CD14-positive monocyte (primary cell): ENCODE results near the gene SEMA6D. TPM values are rescaled to one million over a fixed set of nuclear protein-coding genes. Genes with fewer than 3 reads are reported as not detected.

Experiments used
- DNase-seq, 3 donors: peaks; one replicate each; pipeline ENCODE4 v3.0.0-alpha.2; 2011 to 2022
- H2AFZ ChIP-seq: 2 replicates; pipeline ENCODE4 v1.6.0; 2012; ENCODE audit warnings: mild to moderate bottlenecking, low read depth, low read length, inconsistent platforms; ENCODE audit not compliant: insufficient read depth, poor library complexity, severe bottlenecking
- H3K27ac ChIP-seq, 2 donors: 1 replicate in 1 of 2; 2 replicates in 1 of 2; pipeline ENCODE4 v1.5.1; 2012 to 2013; ENCODE audit warnings: low read length in 2 of 2, control low read depth in 1 of 2, inconsistent platforms in 1 of 2, low read depth in 1 of 2, mild to moderate bottlenecking in 1 of 2
- H3K27me3 ChIP-seq, 2 donors: one replicate each; pipeline versions ENCODE4 v1.6.0 to v1.6.1; 2011 to 2013; ENCODE audit warnings: low read length in 2 of 2; ENCODE audit not compliant: control insufficient read depth in 2 of 2, insufficient read depth in 2 of 2
- H3K36me3 ChIP-seq, 2 donors: replicated peaks in 1 of 2; 1 replicate in 1 of 2; 2 replicates in 1 of 2; pipeline versions ENCODE4 v1.5.1 to v1.6.1; 2012 to 2013; ENCODE audit warnings: low read length in 2 of 2, control low read depth in 1 of 2, inconsistent platforms in 1 of 2, mild to moderate bottlenecking in 1 of 2; ENCODE audit not compliant: insufficient read depth in 2 of 2, control insufficient read depth in 1 of 2
- H3K4me1 ChIP-seq, 2 donors: 1 replicate in 1 of 2; 2 replicates in 1 of 2; pipeline versions ENCODE4 v1.5.1 to v1.6.1; 2012 to 2013; ENCODE audit warnings: low read length in 2 of 2, control low read depth in 1 of 2, inconsistent platforms in 1 of 2, mild to moderate bottlenecking in 1 of 2, moderate library complexity in 1 of 2; ENCODE audit not compliant: insufficient read depth in 2 of 2, control insufficient read depth in 1 of 2
- H3K4me2 ChIP-seq: replicated peaks from 2 replicates; pipeline ENCODE3; 2012; ENCODE audit warnings: low read length, moderate library complexity, mild to moderate bottlenecking; ENCODE audit not compliant: poor library complexity, severe bottlenecking; ENCODE audit errors: extremely low read depth
- H3K4me3 ChIP-seq, 3 experiments: fragments of 200-600 bp in 1 of 3; sonication (generic) in 1 of 3; replicated peaks in 1 of 3; 1 replicate in 2 of 3; 2 replicates in 1 of 3; pipeline ENCODE4 v1.5.1; 2011 to 2013; ENCODE audit warnings: low read length in 3 of 3, mild to moderate bottlenecking in 3 of 3, control low read depth in 2 of 3, low read depth in 2 of 3, inconsistent platforms in 1 of 3, moderate library complexity in 1 of 3
- H3K79me2 ChIP-seq: 2 replicates; pipeline ENCODE4 v1.6.0; 2012; ENCODE audit warnings: mild to moderate bottlenecking, control low read depth, inconsistent platforms, low read length, moderate library complexity; ENCODE audit not compliant: insufficient read depth
- H3K9ac ChIP-seq: 2 replicates; pipeline ENCODE4 v1.6.0; 2017; ENCODE audit warnings: low read length, mild to moderate bottlenecking; ENCODE audit not compliant: insufficient read depth, poor library complexity, severe bottlenecking
- H3K9me3 ChIP-seq, 2 donors: replicated peaks in 1 of 2; 1 replicate in 1 of 2; 2 replicates in 1 of 2; pipeline versions ENCODE4 v1.5.1 to v1.6.1; 2012 to 2013; ENCODE audit warnings: low read length in 2 of 2, control low read depth in 1 of 2; ENCODE audit not compliant: control insufficient read depth in 1 of 2, insufficient read depth in 1 of 2
- H4K20me1 ChIP-seq: 2 replicates; pipeline ENCODE4 v1.6.0; 2012; ENCODE audit warnings: mild to moderate bottlenecking, low read length, control low read depth, moderate library complexity; ENCODE audit not compliant: insufficient read depth
- H3K27ac Mint-ChIP-seq, 7 donors: one replicate each; pipeline ENCODE4 v1.8.0; 2020; ENCODE audit warnings: mild to moderate bottlenecking in 7 of 7, mixed read lengths in 7 of 7, moderate library complexity in 6 of 7, inconsistent platforms in 2 of 7
- H3K27me3 Mint-ChIP-seq, 3 donors: one replicate each; pipeline ENCODE4 v1.8.0; 2021 to 2022; ENCODE audit warnings: low read depth in 3 of 3, mild to moderate bottlenecking in 3 of 3, mixed read lengths in 3 of 3, moderate library complexity in 3 of 3, inconsistent platforms in 1 of 3
- H3K36me3 Mint-ChIP-seq, 2 donors: one replicate each; pipeline ENCODE4 v1.8.0; 2020; ENCODE audit warnings: mixed read lengths in 2 of 2, inconsistent platforms in 1 of 2, mild to moderate bottlenecking in 1 of 2
- H3K4me1 Mint-ChIP-seq: one replicate; pipeline ENCODE4 v1.8.0; 2020; ENCODE audit warnings: mild to moderate bottlenecking, mixed read lengths
- H3K4me3 Mint-ChIP-seq, 2 donors: one replicate each; pipeline ENCODE4 v1.8.0; 2020; ENCODE audit warnings: mild to moderate bottlenecking in 2 of 2, mixed read lengths in 2 of 2, moderate library complexity in 1 of 2
- H3K9me3 Mint-ChIP-seq, 7 donors: one replicate each; pipeline ENCODE4 v1.8.0; 2020 to 2022; ENCODE audit warnings: mixed read lengths in 7 of 7, mild to moderate bottlenecking in 6 of 7, moderate library complexity in 6 of 7, inconsistent platforms in 2 of 7
- whole genome bisulfite sequencing: methylation state at CpG from one replicate; pipeline ENCODE4 v1.1.5; 2013; ENCODE audit warnings: missing lambda C conversion rate; ENCODE audit not compliant: insufficient coverage; 5-methylcytosine and 5-hydroxymethylcytosine counted together
- intact Hi-C, 2 donors: fragments of 100-400 bp; cut with micrococcal nuclease; formaldehyde crosslinking; loops; one replicate each; pipeline versions ENCODE4 v1.15.0 to v1.15.1; 2023
- polyA plus RNA-seq, 3 donors: library from polyadenylated mRNA; depleted of rRNA in 1 of 3; unstranded in 2 of 3; stranded (reverse) in 1 of 3; fragments of 300-500 nt in 2 of 3; fragments of >200 nt in 1 of 3; fragmentation: Illumina TruSeq in 2 of 3; gene quantifications; 1 replicate in 2 of 3; 2 replicates in 1 of 3; pipeline ENCODE4 v1.2.3, GENCODE V29; 2012 to 2021
- TF ChIP-seq, protein P1 (sequence below): fragments of 200-600 bp; IDR thresholded peaks from one replicate; pipeline ENCODE4 v1.8.0; 2022; ENCODE audit warnings: antibody characterized with exemption, mild to moderate bottlenecking

The SEMA6D gene
- polyA plus RNA-seq, 3 donors, result not detected

GRCh38 chr15:47725051-47725450 is 7.7 kb downstream of the SEMA6D start:
- peaks cover 18 to 27% of the 10 kb centered on the region in 2 donors for H3K27me3 ChIP-seq
- no peak for DNase-seq
- no peak overlapping the region for H3K4me2 ChIP-seq
- peaks cover 8 to 23% (median 12%) of the 10 kb centered on the region in 3 donors for H3K27me3 Mint-ChIP-seq
- intact Hi-C loops, result no loop called here
- WGBS, result 100% methylated on average over 2 of the region's 4 CpGs
- H3K4me1 ChIP-seq, result no peaks in the 10 kb centered on the region
- no peaks in the 10 kb centered on the region for H3K36me3 Mint-ChIP-seq
- H3K4me3 Mint-ChIP-seq, result no peak overlapping the region
- no peak overlapping the region for H3K9ac ChIP-seq
- H2AFZ ChIP-seq, result no peak overlapping the region
- H3K27ac ChIP-seq, result no peak overlapping the region
- TF ChIP-seq, protein P1, sequence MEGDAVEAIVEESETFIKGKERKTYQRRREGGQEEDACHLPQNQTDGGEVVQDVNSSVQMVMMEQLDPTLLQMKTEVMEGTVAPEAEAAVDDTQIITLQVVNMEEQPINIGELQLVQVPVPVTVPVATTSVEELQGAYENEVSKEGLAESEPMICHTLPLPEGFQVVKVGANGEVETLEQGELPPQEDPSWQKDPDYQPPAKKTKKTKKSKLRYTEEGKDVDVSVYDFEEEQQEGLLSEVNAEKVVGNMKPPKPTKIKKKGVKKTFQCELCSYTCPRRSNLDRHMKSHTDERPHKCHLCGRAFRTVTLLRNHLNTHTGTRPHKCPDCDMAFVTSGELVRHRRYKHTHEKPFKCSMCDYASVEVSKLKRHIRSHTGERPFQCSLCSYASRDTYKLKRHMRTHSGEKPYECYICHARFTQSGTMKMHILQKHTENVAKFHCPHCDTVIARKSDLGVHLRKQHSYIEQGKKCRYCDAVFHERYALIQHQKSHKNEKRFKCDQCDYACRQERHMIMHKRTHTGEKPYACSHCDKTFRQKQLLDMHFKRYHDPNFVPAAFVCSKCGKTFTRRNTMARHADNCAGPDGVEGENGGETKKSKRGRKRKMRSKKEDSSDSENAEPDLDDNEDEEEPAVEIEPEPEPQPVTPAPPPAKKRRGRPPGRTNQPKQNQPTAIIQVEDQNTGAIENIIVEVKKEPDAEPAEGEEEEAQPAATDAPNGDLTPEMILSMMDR, result no peak
- no peaks in the 10 kb centered on the region for H3K9me3 ChIP-seq
- no peaks in the 10 kb centered on the region for H3K4me1 Mint-ChIP-seq
- H3K4me3 ChIP-seq, result no peak overlapping the region
- no peaks in the 10 kb centered on the region for H3K79me2 ChIP-seq
- no peaks in the 10 kb centered on the region for H4K20me1 ChIP-seq
- peaks cover 0 to 2% (median 0%) of the 10 kb centered on the region in 7 donors for H3K9me3 Mint-ChIP-seq
- no peaks in the 10 kb centered on the region for H3K36me3 ChIP-seq
- H3K27ac Mint-ChIP-seq, result no peak overlapping the region

GRCh38 chr15:47725906-47726305 is 8.6 kb downstream of the SEMA6D start:
- Histone ChIP-seq H3K9me3 (no peaks in the 10 kb centered on the region), H3K4me3 (no peak overlapping the region), H2AFZ (no peak overlapping the region), H3K4me1 (no peaks in the 10 kb centered on the region), H4K20me1 (no peaks in the 10 kb centered on the region), H3K36me3 (no peaks in the 10 kb centered on the region), H3K4me2 (no peak overlapping the region), H3K9ac (no peak overlapping the region), H3K79me2 (no peaks in the 10 kb centered on the region), H3K27ac (no peak overlapping the region), H3K27me3 (peaks cover 11 to 19% of the 10 kb centered on the region in 2 donors)
- no peak overlapping the region for H3K4me3 Mint-ChIP-seq
- peaks cover 0 to 2% (median 0%) of the 10 kb centered on the region in 7 donors for H3K9me3 Mint-ChIP-seq
- H3K36me3 Mint-ChIP-seq, result no peaks in the 10 kb centered on the region
- H3K4me1 Mint-ChIP-seq, result no peaks in the 10 kb centered on the region
- no peak overlapping the region for H3K27ac Mint-ChIP-seq
- intact Hi-C loops, result no loop called here
- 77% methylated on average over 5 of the region's 6 CpGs for WGBS
- peaks cover 3 to 19% (median 7%) of the 10 kb centered on the region in 3 donors for H3K27me3 Mint-ChIP-seq
- no peak for DNase-seq
- TF ChIP-seq, protein P1, result no peak
